GM18870 (cell line): ENCODE data around the gene MGST1.

Experiments
- ATAC-seq: cut with Tn5 transposase; IDR thresholded peaks from one replicate; pipeline ENCODE4 v1.9.1; 2021; ENCODE audit warnings: moderate library complexity; ENCODE audit not compliant: unreplicated experiment

The MGST1 gene

DNA sequence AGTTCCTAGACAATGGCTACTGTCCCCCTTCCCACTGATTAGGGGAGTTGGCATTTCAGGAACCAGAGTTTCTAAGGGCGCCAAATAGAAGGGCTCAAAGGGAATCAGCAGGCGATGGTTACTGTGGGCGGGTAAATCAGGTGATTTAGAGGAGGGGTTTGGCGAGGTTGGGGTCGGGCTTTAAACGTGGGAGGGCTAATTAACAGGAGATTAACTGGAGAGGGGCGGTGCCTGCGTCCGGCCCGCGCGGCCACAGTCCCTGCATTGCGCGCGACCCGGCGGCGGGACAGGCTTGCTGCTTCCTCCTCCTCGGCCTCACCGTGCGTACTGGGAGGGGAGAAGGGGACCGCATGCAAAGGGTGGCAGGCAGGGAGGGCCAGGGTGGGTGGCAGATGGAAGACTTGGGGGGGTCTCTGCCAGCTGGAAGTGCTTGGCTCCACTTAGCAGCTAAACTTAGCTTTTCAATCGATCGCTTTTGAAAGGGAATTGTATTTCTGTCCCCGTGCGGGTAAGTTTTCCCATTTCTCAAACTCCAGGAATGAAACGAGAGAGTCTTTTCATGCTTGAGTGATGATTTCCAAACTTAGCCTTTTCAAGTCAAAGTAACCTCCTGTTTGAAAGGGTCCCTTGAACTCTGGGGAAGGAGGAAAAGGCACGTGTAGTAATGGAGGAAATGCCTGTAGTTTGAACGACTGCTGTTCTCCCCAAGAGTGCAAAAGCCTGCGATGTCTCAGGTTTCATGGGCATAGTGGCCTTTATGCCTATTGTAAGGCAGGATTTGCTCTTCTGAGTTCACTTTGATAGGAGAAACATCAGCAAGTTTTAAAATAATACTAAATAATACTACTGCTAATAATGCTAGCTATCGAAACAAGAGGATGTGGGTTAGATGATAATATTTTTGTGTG is at the start of gene MGST1:
TSS of gene MGST1 (plus strand) at position 255 of the 908 bp plus-strand sequence. CDS start 6,608 bp downstream, outside the sequence.
- peak; percentile 48 for ATAC-seq

DNA sequence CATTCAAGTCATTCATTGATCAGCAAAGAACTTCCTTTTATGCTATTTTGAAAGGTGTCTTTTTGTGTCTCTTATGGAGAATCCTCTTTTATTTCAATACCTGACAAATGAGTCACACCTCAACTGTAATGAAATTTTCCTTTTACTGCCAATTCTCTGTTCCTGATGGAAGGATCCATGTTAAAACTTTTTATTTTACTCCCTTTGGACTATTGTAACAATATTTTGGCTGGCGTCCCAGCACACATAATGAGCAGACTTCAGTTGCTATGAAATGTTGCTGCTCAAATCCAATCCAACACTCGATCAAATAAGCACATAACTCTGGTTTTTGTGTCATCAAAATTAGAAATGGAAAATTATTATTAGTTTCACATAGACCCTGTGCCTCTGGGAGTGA is 48.0 kb upstream of the MGST1 start:
- ATAC-seq: no peak

DNA sequence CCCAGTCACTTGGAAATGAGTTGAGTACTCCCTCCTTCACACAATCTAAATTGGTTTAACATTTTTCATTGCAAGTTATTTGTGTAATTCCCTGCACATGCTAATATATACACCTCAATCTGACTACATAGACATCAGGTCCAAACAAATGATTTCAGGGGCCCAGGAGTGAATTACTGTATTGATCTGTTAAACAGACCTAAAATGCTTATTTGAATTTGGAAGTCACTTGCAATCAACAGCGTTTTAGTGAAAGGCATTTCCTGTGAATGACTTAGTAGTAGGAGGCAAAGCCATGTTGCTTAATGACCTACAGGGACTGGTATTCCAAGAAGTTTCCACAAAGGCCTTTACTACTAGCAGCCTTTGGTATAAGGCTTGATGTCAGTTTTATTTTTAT is 47.3 kb upstream of the MGST1 start:
- no peak for ATAC-seq

DNA sequence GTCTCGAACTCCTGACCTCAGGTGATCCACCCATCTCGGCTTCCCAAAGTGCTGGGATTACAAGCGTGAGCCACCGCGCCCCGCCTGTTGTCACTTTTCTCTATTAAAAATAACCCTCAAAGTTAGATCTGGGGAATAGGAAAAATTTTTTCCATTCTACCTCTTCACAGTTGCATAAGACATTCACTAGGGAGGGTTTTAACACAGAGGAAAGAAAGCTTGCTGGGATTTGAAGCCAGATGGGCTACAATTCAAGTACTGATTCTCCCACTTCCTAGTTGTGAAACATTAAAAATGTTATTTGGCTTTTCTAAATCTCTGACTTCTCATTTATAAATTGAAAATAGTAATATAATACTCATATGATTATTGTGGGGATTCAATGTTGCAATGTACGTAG is 46.7 kb upstream of the MGST1 start:
- no peak for ATAC-seq

GRCh38 chr12:16303939-16304338 is 43.5 kb upstream of the MGST1 start:
- ATAC-seq: no peak

GRCh38 chr12:16307856-16308475 is 39.5 kb upstream of the MGST1 start:
- ATAC-seq: no peak

GRCh38 chr12:16310934-16311333 is 36.5 kb upstream of the MGST1 start:
- ATAC-seq: no peak

DNA sequence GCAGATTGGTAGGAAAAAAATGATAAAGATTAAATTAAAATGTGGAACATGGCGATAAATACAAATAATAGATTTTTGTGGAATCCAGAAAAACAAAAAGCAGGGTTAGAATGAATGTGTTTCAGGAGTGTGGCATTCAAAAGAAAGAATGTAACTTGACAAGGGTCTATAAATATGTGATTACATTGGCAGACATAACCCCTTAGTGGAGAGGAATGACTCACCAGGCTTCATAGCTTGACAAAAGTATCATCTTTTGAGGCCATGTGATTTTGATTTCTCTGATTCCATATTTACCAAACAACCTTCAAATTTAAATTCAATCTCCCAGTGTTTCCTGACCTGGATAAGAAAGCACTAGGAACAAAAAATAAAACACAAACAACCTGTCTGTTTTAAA is 24.4 kb upstream of the MGST1 start:
- ATAC-seq: no peak

DNA sequence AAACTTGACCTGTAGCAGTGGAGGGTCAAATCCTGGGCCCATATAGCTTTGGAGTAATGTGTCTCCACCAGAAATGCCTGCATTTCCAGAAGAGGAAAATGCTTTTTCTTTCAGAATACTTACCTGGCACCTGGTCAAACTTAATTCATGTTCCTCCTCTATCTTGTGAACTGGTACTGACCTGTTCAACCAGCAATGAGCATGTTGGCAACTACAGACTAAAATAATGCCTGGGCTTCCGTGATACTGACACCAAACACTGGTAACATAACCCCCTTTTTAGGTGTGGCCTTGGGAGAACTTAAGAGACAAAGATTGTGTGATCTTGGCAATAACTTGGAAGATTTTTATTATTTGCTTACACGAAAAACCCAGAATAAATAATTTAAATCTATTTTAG is 23.8 kb upstream of the MGST1 start:
- no peak for ATAC-seq

DNA sequence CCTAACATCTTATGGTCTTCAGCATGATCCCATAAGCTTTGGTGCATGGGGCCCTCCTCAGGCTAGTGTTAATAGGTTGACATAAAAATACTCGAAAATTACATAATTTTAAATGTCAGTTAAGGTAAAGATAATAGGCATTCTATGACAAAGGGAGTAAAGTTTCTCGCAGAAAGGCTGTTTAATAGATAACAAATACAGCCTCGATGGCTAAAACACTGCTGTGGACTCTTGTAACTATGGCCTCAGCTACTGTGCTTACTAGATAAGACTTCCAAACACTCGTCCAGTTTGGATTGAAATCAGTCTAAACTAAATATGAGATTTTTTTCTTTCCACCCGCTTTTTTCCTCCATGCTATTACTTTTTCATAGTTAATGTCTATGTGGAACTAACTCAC is 23.2 kb upstream of the MGST1 start:
- no peak for ATAC-seq

GRCh38 chr12:16324772-16325171 is 22.7 kb upstream of the MGST1 start:
- ATAC-seq: no peak

DNA sequence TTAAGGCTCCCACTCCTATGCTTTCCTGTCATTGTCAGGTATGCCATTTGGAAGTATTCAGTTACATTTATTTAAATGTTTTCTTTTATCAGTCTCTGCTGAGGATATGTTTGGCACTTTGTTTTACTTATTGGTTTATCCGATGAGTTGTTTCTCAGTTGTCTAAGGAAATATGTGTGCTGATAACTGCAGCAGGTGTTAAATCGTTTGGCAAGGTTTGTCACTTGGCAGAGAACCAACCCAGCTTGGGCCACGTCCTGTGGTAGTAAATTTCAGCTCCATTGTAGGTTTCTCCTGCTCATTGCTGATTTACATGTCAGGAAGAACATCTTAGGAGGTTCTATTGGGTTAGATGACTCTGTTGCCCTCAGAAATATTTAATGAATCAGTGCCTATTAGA is 22.0 kb upstream of the MGST1 start:
- no peak for ATAC-seq

GRCh38 chr12:16327963-16328362 is 19.5 kb upstream of the MGST1 start:
- ATAC-seq: no peak

DNA sequence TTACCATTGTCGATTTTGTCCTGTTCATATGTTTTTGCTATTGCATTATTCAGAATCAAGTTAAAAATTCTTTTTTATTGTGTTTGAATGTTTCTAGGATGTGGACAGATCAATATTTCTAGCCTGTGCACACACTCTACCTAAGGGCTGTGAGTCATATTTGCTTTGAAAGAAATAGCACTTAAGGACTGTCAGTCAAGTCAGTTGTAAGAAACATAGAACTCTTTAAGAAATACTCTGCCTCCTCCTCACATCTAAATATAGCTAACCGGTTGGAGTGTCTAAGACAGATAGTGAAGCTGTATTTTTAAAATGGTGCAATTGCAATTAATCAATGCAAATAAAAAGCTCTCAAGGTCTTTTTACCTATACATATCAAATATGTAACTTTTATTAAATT is 17.9 kb upstream of the MGST1 start:
- no peak for ATAC-seq

DNA sequence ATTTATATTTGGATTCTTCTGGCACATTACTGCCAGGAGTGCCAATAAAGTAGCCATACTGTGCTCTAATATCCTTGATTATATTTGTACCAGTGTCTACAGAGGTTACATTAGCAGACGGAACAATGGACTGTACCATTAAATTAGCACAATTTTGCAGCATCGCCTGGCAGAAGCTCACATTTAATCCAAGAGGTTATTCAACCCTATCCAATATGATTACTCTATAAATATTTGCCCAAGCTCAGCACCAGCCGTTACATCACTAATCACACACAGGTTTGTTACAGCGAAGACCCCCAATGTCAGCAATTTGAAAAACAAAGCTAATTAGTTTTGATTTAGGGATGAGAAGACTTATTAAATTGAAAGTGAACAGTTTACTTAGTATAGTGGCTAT is 16.9 kb upstream of the MGST1 start:
- no peak for ATAC-seq

DNA sequence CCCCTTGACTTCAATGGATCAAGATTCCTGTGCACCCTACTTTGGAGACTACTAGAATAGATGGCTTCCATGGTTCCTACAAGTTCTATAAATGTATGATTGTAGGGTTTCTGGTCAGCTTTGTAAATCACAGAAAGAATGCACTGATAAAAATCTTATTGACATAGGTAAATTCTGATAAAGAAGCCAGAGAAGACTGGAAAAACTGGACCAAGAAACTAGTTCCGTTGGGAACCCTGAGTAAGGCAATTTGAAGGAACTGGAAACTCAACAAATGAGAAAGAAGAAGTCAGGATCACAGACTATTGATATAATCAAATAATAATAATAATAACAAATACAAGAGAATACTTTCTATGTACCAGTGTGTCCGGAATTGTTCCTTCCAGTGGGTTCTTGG is 15.4 kb upstream of the MGST1 start:
- ATAC-seq: no peak

GRCh38 chr12:16335838-16336237 is 11.6 kb upstream of the MGST1 start:
- ATAC-seq: no peak

DNA sequence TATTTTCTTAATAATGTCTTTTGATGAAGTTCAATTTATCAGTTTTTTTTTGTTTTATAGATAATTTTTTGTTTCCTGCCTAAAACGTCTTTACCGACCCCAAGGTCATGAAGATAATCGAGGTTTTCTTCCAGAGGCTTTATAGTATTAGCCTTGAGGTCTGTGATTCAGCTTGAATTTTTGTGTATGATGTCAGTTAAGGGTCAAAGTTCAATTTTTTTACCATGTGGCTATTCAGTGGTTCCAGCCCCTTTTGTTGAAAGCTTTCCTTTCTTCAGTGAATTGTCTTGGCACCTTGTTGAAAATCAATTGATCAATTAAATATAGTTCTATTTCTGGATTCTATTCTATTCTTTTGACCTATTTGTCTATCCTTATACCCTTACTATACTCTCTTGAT is 3.2 kb upstream of the MGST1 start:
- ATAC-seq: no peak

- no peak for ATAC-seq
Measured at GRCh38 chr12:16345105-16345504, 2.3 kb upstream of the MGST1 start.

GRCh38 chr12:16346958-16347357 is 487 bp upstream of the MGST1 start:
- ATAC-seq: no peak

- peak; percentile 33 for ATAC-seq
Measured at GRCh38 chr12:16348435-16349130, 1.1 kb downstream of the MGST1 start.

GRCh38 chr12:16349131-16349460 is 1.7 kb downstream of the MGST1 start:
- ATAC-seq: peak; percentile 54
